ENCODE measurements around the gene ELF5. TPM values are rescaled to one million over a fixed set of nuclear protein-coding genes. Genes with fewer than 3 reads are reported as not detected.

ELF5 gene
- total and polyA plus RNA-seq, 2 of the 13 experiments (the other 11 are each of a cell fraction or from before 2014, with no cell fraction given) = 0.51 to 2.6 TPM

- TF ChIP-seq ZNF687 (CRISPR knock-in tag; IDR thresholded peaks at IDR 0.05) = no peak
These were observed 36.7 kb downstream of the ELF5 start (continued) for GRCh38 chr11:34476849-34477248.

GRCh38 chr11:34475656-34476055, 37.9 kb downstream of the ELF5 start:
- CTCF ChIA-PET (ENCODE audit: low intra/inter-chr PET ratio, low total read pairs) = no interaction called here
- no peak for FAIRE-seq
- in situ Hi-C loops (cut with HindIII; ENCODE audit: extremely low pct_ligation_motif_present, low pct_unique_long_range_greater_than_20kb) = loop anchor here (10.0 to 25.0 kb wide), 2 partner anchors 61 to 488 kb away; no protein-coding TSS in a partner anchor
- TF ChIP-seq TOPORS (CRISPR knock-in tag; IDR thresholded peaks at IDR 0.05) (no peak), NCOR1 (IDR thresholded peaks at IDR 0.05; ENCODE audit: borderline replicate concordance, low read length) (no peak), SP4 (CRISPR knock-in tag; IDR thresholded peaks at IDR 0.05) (no peak), ZNF318 (CRISPR knock-in tag; IDR thresholded peaks at IDR 0.05) (no peak), ZNF343 (CRISPR knock-in tag; IDR thresholded peaks at IDR 0.05) (no peak), THAP7 (CRISPR knock-in tag; IDR thresholded peaks at IDR 0.05) (no peak), FOXK1 (CRISPR knock-in tag; IDR thresholded peaks at IDR 0.05; ENCODE audit: borderline replicate concordance, low read depth) (no peak)

More at GRCh38 chr11:34475656-34476055, 37.9 kb downstream of the ELF5 start:
- Histone ChIP-seq H2AFZ (ENCODE audit: low read length) (no peak overlapping the region), H4K20me1 (ENCODE audit: insufficient read depth, low read length) (no peaks in the 10 kb centered on the region), H3K27ac (ENCODE audit: extremely low read length, insufficient read depth, low read length) (no peak overlapping the region), H3K9me3 (ENCODE audit: low read length) (no peaks in the 10 kb centered on the region), H3K27me3 (ENCODE audit: control insufficient read depth in 1 of 2, insufficient read depth in 2 of 2, low read length in 2 of 2) (no peaks in the 10 kb centered on the region), H3K4me2 (ENCODE audit: low read depth, low read length) (no peak overlapping the region), H3K4me3 (replicated peaks in 1 of 3; ENCODE audit: insufficient read depth in 1 of 3, low read depth in 2 of 3, low read length in 3 of 3) (no peak overlapping the region), H3K36me3 (replicated peaks in 1 of 2; ENCODE audit: control insufficient read depth in 1 of 2, insufficient read depth in 2 of 2, low read length in 2 of 2) (peaks cover 6 to 26% of the 10 kb centered on the region in 2 experiments), H3K9ac (ENCODE audit: insufficient read depth, low read depth, low read length) (no peak overlapping the region), H3K4me1 (ENCODE audit: insufficient read depth, low read length) (peaks cover 26% of the 10 kb centered on the region), H3K79me2 (ENCODE audit: insufficient read depth, low read length) (no peaks in the 10 kb centered on the region)
- BruUV-seq (replicated peaks) = no TSS peak
- POLR2A ChIA-PET = no interaction called here
- WGBS (ENCODE audit: low lambda C conversion rate) = 31% methylated on average over 3 of the region's 3 CpGs
- no peak for DNase-seq (ENCODE audit: low spot score)
- ATAC-seq = no peak
- intact Hi-C loops (cut with micrococcal nuclease; ENCODE audit: unreplicated experiment) = no loop called here

All from HepG2 (cell line).